IMR-90 (cell line): Measurements from ENCODE around the gene TMEM52. TPM values are rescaled to one million over a fixed set of nuclear protein-coding genes. Genes with fewer than 3 reads are reported as not detected.

Source experiments
- ATAC-seq: fragments of 200-7000 bp; cut with Tn5 transposase; 2 replicates; pipeline ENCODE4 v1.9.1; 2020; ENCODE audit warnings: low read depth, mild to moderate bottlenecking, moderate library complexity
- BruUV-seq: library from RNA; stranded (reverse); fragments of 400-500 nt; replicated peaks from 2 replicates; lab custom pipeline; 2021; lab: Mats Ljungman, UMichigan
- CTCF ChIA-PET: fragments of 300-600 bp; formaldehyde crosslinking; extraction: SDS; loops from one replicate; lab custom pipeline; 2021; ENCODE audit warnings: antibody characterized with exemption; lab: Yijun Ruan, JAX
- POLR2A ChIA-PET: fragments of 300-600 bp; sonication (Branson Sonifier 250); formaldehyde crosslinking; loops from one replicate; lab custom pipeline; 2022; ENCODE audit warnings: antibody characterized with exemption; ENCODE audit not compliant: unreplicated experiment; lab: Charles Lee
- DNase-seq: peaks from one replicate; pipeline ENCODE4 v3.0.0; 2013
- H2AFZ ChIP-seq: replicated peaks from 2 replicates; pipeline ENCODE3; 2013; ENCODE audit warnings: low read length, mild to moderate bottlenecking; ENCODE audit not compliant: poor library complexity
- H2AK5ac ChIP-seq: 2 replicates; pipeline ENCODE4 v1.6.1; 2013; ENCODE audit warnings: low read depth, low read length, inconsistent platforms
- H2AK9ac ChIP-seq: replicated peaks from 2 replicates; pipeline ENCODE3; 2013; ENCODE audit warnings: mild to moderate bottlenecking, low read depth, low read length, moderate library complexity; ENCODE audit not compliant: poor library complexity
- H2BK120ac ChIP-seq: 2 replicates; pipeline ENCODE4 v1.6.1; 2013; ENCODE audit warnings: low read depth, low read length, inconsistent platforms
- H2BK15ac ChIP-seq: 3 replicates; pipeline ENCODE4 v1.6.1; 2013; ENCODE audit warnings: low read depth, low read length, inconsistent platforms
- H2BK20ac ChIP-seq: 2 replicates; pipeline ENCODE4 v1.6.1; 2013; ENCODE audit warnings: low read depth, mild to moderate bottlenecking, inconsistent platforms, low read length, moderate library complexity
- H2BK5ac ChIP-seq: 2 replicates; pipeline ENCODE4 v1.6.1; 2013; ENCODE audit warnings: mild to moderate bottlenecking, low read depth, low read length, inconsistent platforms; ENCODE audit not compliant: poor library complexity, severe bottlenecking
- H3K14ac ChIP-seq: replicated peaks from 2 replicates; pipeline ENCODE4 v1.6.1; 2013; ENCODE audit warnings: low read depth, low read length, inconsistent platforms
- H3K18ac ChIP-seq: 2 replicates; pipeline ENCODE4 v1.6.1; 2013; ENCODE audit warnings: low read depth, low read length, control low read depth
- H3K23ac ChIP-seq: 2 replicates; pipeline ENCODE4 v1.6.1; 2013; ENCODE audit warnings: low read depth, low read length, inconsistent platforms
- H3K27ac ChIP-seq: 2 replicates; pipeline ENCODE4 v1.5.1; 2013; ENCODE audit warnings: mild to moderate bottlenecking, control low read depth, low read length; ENCODE audit not compliant: insufficient read depth
- H3K27me3 ChIP-seq: 2 replicates; pipeline ENCODE4 v1.6.1; 2013; ENCODE audit warnings: low read length; ENCODE audit not compliant: control insufficient read depth, insufficient read depth
- H3K36me3 ChIP-seq: 2 replicates; pipeline ENCODE4 v1.6.1; 2013; ENCODE audit warnings: low read length, mixed read lengths; ENCODE audit not compliant: control insufficient read depth, insufficient read depth
- H3K4ac ChIP-seq: 2 replicates; pipeline ENCODE4 v1.6.1; 2013; ENCODE audit warnings: low read depth, low read length, inconsistent platforms
- H3K4me1 ChIP-seq: 2 replicates; pipeline ENCODE4 v1.6.1; 2013; ENCODE audit warnings: low read length, mixed read lengths; ENCODE audit not compliant: control insufficient read depth, insufficient read depth
- H3K4me2 ChIP-seq: 2 replicates; pipeline ENCODE4 v1.6.1; 2013; ENCODE audit warnings: low read depth, mild to moderate bottlenecking, control low read depth, low read length, moderate library complexity
- H3K4me3 ChIP-seq: 2 replicates; pipeline ENCODE4 v1.5.1; 2013; ENCODE audit warnings: low read depth, mild to moderate bottlenecking, control low read depth, low read length, moderate library complexity; ENCODE audit not compliant: insufficient read depth
- H3K56ac ChIP-seq: 2 replicates; pipeline ENCODE4 v1.6.1; 2013; ENCODE audit warnings: low read length, inconsistent platforms; ENCODE audit not compliant: insufficient read depth; ENCODE audit errors: extremely low read depth
- H3K79me1 ChIP-seq, 2 experiments: 2 replicates each; pipeline ENCODE4 v1.6.1; 2013; ENCODE audit warnings: low read length in 2 of 2, inconsistent platforms in 1 of 2, low read depth in 1 of 2
- H3K9ac ChIP-seq: 2 replicates; pipeline ENCODE4 v1.6.1; 2013; ENCODE audit warnings: low read depth, low read length, control low read depth
- H3K9me1 ChIP-seq: 2 replicates; pipeline ENCODE4 v1.6.1; 2013; ENCODE audit warnings: low read length, inconsistent platforms; ENCODE audit not compliant: insufficient read depth
- H3K9me3 ChIP-seq: 2 replicates; pipeline ENCODE4 v1.6.1; 2013; ENCODE audit warnings: low read length; ENCODE audit not compliant: control insufficient read depth, insufficient read depth
- H4K20me1 ChIP-seq: 2 replicates; pipeline ENCODE4 v1.6.1; 2013; ENCODE audit warnings: low read length, inconsistent platforms; ENCODE audit not compliant: insufficient read depth
- H4K5ac ChIP-seq: 2 replicates; pipeline ENCODE4 v1.6.1; 2013; ENCODE audit warnings: mild to moderate bottlenecking, low read depth, low read length, control low read depth
- H4K8ac ChIP-seq, 2 experiments: 2 replicates each; pipeline ENCODE4 v1.6.1; 2013; ENCODE audit warnings: low read depth in 2 of 2, low read length in 2 of 2, control low read depth in 1 of 2, inconsistent platforms in 1 of 2
- H4K91ac ChIP-seq: 2 replicates; pipeline ENCODE4 v1.6.1; 2013; ENCODE audit warnings: low read depth, low read length, inconsistent platforms; ENCODE audit not compliant: insufficient read depth
- BHLHE40 ChIP-seq: fragments of 150-350 bp; IDR thresholded peaks from 2 replicates; pipeline ENCODE4 v1.6.1; 2016; ENCODE audit warnings: mild to moderate bottlenecking, low read depth, low read length
- CEBPB ChIP-seq: IDR thresholded peaks from 2 replicates; pipeline ENCODE4 v1.6.1; 2012; ENCODE audit warnings: low read depth, low read length, improper control_type of control experiment
- CHD1 ChIP-seq: IDR thresholded peaks from 2 replicates; pipeline ENCODE4 v1.6.1; 2012; ENCODE audit warnings: low read depth, low read length, improper control_type of control experiment
- NFE2L2 ChIP-seq: fragments of 150-350 bp; IDR thresholded peaks from 2 replicates; pipeline ENCODE4 v1.6.1; 2016; ENCODE audit warnings: low read depth, mild to moderate bottlenecking, low read length
- POLR2A ChIP-seq: IDR thresholded peaks from 2 replicates; pipeline ENCODE4 v1.6.1; 2012; ENCODE audit warnings: mild to moderate bottlenecking, low read depth, low read length
- RAD21 ChIP-seq: IDR thresholded peaks from 2 replicates; pipeline ENCODE4 v1.6.1; 2012; ENCODE audit warnings: low read length, improper control_type of control experiment
- RFX5 ChIP-seq: IDR thresholded peaks from 2 replicates; pipeline ENCODE4 v1.8.0; 2012; ENCODE audit warnings: low read depth, mild to moderate bottlenecking, low read length, moderate library complexity
- SMC3 ChIP-seq: fragments of 150-350 bp; IDR thresholded peaks from 2 replicates; pipeline ENCODE4 v1.6.1; 2016; ENCODE audit warnings: low read depth, mild to moderate bottlenecking, antibody characterized with exemption, low read length, moderate library complexity
- WGBS, 2 experiments: methylation state at CpG; one replicate each; pipeline versions ENCODE4 v1.1.5 to v1.1.7; 2013; ENCODE audit warnings: missing lambda C conversion rate in 2 of 2; ENCODE audit not compliant: insufficient read length in 1 of 2; ENCODE audit errors: extremely low coverage in 2 of 2; 5-methylcytosine and 5-hydroxymethylcytosine counted together
- dilution Hi-C: fragments of 300-500 bp; cut with HindIII; formaldehyde crosslinking; loops from one replicate; pipeline ENCODE4 v1.14.3; 2018; ENCODE audit warnings: low sequenced_read_pairs; ENCODE audit not compliant: unreplicated experiment
- in situ Hi-C: fragments of 300-500 bp; cut with MboI; formaldehyde crosslinking; loops from 3 replicates; pipeline ENCODE4 v1.14.3; 2019; ENCODE audit warnings: low sequenced_read_pairs, inconsistent platforms, mixed read lengths
- intact Hi-C: fragments of 100-400 bp; cut with micrococcal nuclease; formaldehyde crosslinking; loops from 2 replicates; pipeline ENCODE4 v1.10.0; 2022
- polyA plus RNA-seq, 3 experiments: library from polyadenylated mRNA; depleted of rRNA; stranded (reverse); fragments of >200 nt; gene quantifications; 2 replicates each; pipeline ENCODE4 v1.2.3, GENCODE V29; 2012; ENCODE audit warnings: low replicate concordance in 1 of 3
- total RNA-seq: library from RNA; depleted of rRNA; stranded (reverse); fragments of >200 nt; gene quantifications from 2 replicates; pipeline ENCODE4 v1.2.3, GENCODE V29; 2012

The TMEM52 gene
- total and polyA plus RNA-seq, 2 of the 4 experiments (the other 2 are of a cell fraction), result 0.54 to 1.3 TPM

GRCh38 chr1:1907098-1907736 lies 11.9 kb downstream of the TMEM52 start:
- intact Hi-C loops (loop anchor here (2.0 to 10.0 kb wide), 2 partner anchors 118 to 332 kb away; partner anchors contain the start of gene SSU72), in situ Hi-C loops (loop anchor here (10.0 kb wide), 1 partner anchor 122 kb away; no protein-coding TSS in a partner anchor), dilution Hi-C loops (no loop called here)
- Histone ChIP-seq H3K4me1 (peaks cover 4% of the 10 kb centered on the region), H4K91ac (no peak overlapping the region), H3K27ac (peak overlapping the region; percentile 31; the same call in 1 of the 2 replicates), H4K20me1 (peaks cover 6% of the 10 kb centered on the region; the same call in 1 of the 2 replicates), H3K18ac (no peak overlapping the region), H3K9ac (no peak overlapping the region), H2AFZ (peak overlapping the region; percentile 27), H3K4me3 (no peak overlapping the region), H2BK120ac (no peak overlapping the region), H3K4ac (no peak overlapping the region; the same call in 1 of the 2 replicates), H3K27me3 (no peaks in the 10 kb centered on the region), H2BK5ac (peak overlapping the region; percentile 2), H3K9me3 (peaks cover 3% of the 10 kb centered on the region; the same call in 1 of the 2 replicates), H4K5ac (no peak overlapping the region), H3K14ac (no peak overlapping the region), H3K56ac (no peak overlapping the region), H3K4me2 (no peak overlapping the region), H3K23ac (no peak overlapping the region; the same call in 1 of the 2 replicates), H3K9me1 (peaks cover 2% of the 10 kb centered on the region; the same call in 1 of the 2 replicates), H2BK20ac (no peak overlapping the region), H3K79me1 (peaks cover 0 to 30% of the 10 kb centered on the region in 2 experiments; a peak in 2 of 4 replicates), H4K8ac (no peak overlapping the region), H2AK5ac (peak overlapping the region; percentile 43; the same call in 1 of the 2 replicates), H2AK9ac (peak overlapping the region; percentile 90), H2BK15ac (no peak overlapping the region; the same call in 2 of the 3 replicates), H3K36me3 (no peaks in the 10 kb centered on the region)
- TF ChIP-seq CHD1, result no peak
- TF ChIP-seq POLR2A, result no peak
- TF ChIP-seq CEBPB, result no peak
- TF ChIP-seq SMC3, result no peak
- TF ChIP-seq RAD21, result no peak
- TF ChIP-seq NFE2L2, result no peak
- TF ChIP-seq BHLHE40, result no peak
- TF ChIP-seq RFX5, result no peak
- no TSS peak for BruUV-seq
- ATAC-seq, result no peak
- CTCF ChIA-PET, result interaction anchor here (0.6 to 1.5 kb wide), 2 partner anchors 16 to 21 kb away, joined by 3 to 6 read pairs; no protein-coding TSS in a partner anchor
- POLR2A ChIA-PET, result no interaction called here
- DNase-seq, result no peak
- WGBS, 2 experiments, result 86% methylated on average over 6 of the region's 8 CpGs; no CpG with 5 or more reads in 1 of the 2 experiments
